Measurements from ENCODE around the gene RCN1.

GRCh38 chr11:32045456-32045855 lies 45.4 kb upstream of the RCN1 start:
- TF ChIP-seq GATA2 (IDR thresholded peaks at IDR 0.05; ENCODE audit: low read depth, low read length) (no peak), GATA3 (IDR thresholded peaks at IDR 0.05; ENCODE audit: low read depth, low read length) (no peak)
